HG03280 (cell line): ENCODE data around the gene SPINK14.

Experiments used
- ATAC-seq: cut with Tn5 transposase; IDR thresholded peaks from one replicate; pipeline ENCODE4 v1.9.1; 2021; ENCODE audit warnings: mild to moderate bottlenecking, moderate library complexity; ENCODE audit not compliant: unreplicated experiment

SPINK14 gene

GRCh38 chr5:148168246-148168645, at the start of gene SPINK14:
Gene SPINK14, plus strand, starts transcription at chr5:148168546. Its CDS starts 1,187 bp downstream, at chr5:148169733.
- ATAC-seq = no peak

- ATAC-seq = no peak
Observed at GRCh38 chr5:148120317-148120716, 48.0 kb upstream of the SPINK14 start.

GRCh38 chr5:148125641-148126040, 42.7 kb upstream of the SPINK14 start:
- ATAC-seq = no peak

GRCh38 chr5:148135091-148136048, 33.0 kb upstream of the SPINK14 start:
- no peak for ATAC-seq

GRCh38 chr5:148140846-148141245, 27.5 kb upstream of the SPINK14 start:
- ATAC-seq = no peak

GRCh38 chr5:148141645-148142044, 26.7 kb upstream of the SPINK14 start:
- ATAC-seq = no peak

- ATAC-seq = no peak
Observed at GRCh38 chr5:148145916-148146315, 22.4 kb upstream of the SPINK14 start.

- ATAC-seq = no peak
Observed at GRCh38 chr5:148146487-148146886, 21.9 kb upstream of the SPINK14 start.

GRCh38 chr5:148147415-148147814, 20.9 kb upstream of the SPINK14 start:
- no peak for ATAC-seq

- ATAC-seq = no peak
Observed at GRCh38 chr5:148151872-148152271, 16.5 kb upstream of the SPINK14 start.

- ATAC-seq = no peak
Observed at GRCh38 chr5:148152781-148153180, 15.6 kb upstream of the SPINK14 start.

GRCh38 chr5:148156609-148157008, 11.7 kb upstream of the SPINK14 start:
- no peak for ATAC-seq

GRCh38 chr5:148162038-148162437, 6.3 kb upstream of the SPINK14 start:
- ATAC-seq = no peak

- ATAC-seq = no peak
Observed at GRCh38 chr5:148163345-148163744, 5.0 kb upstream of the SPINK14 start.

GRCh38 chr5:148166550-148167283, 1.6 kb upstream of the SPINK14 start:
- ATAC-seq = no peak

GRCh38 chr5:148172377-148172776, 4.0 kb downstream of the SPINK14 start:
- ATAC-seq = no peak

GRCh38 chr5:148176480-148176879, 8.1 kb downstream of the SPINK14 start:
- no peak for ATAC-seq

- no peak for ATAC-seq
Observed at GRCh38 chr5:148177207-148177606, 8.9 kb downstream of the SPINK14 start.

GRCh38 chr5:148179234-148179824, 11.0 kb downstream of the SPINK14 start:
- peak; percentile 86 for ATAC-seq

- no peak for ATAC-seq
Observed at GRCh38 chr5:148186248-148187003, 18.1 kb downstream of the SPINK14 start.

- no peak for ATAC-seq
Observed at GRCh38 chr5:148191010-148191409, 22.7 kb downstream of the SPINK14 start.
